GM20000 (cell line): ENCODE measurements around the gene ECI1.
"Not testable (repeated sequence)": the region's sequence is repeated elsewhere in the genome, so short reads cannot be mapped to it uniquely, and the experiment has no call there.

ENCODE experiments used
- DNase-seq: peaks from one replicate; pipeline ENCODE4 v3.0.0; 2012; ENCODE audit warnings: low spot score
- CTCF ChIP-seq: IDR thresholded peaks from 2 replicates; pipeline ENCODE4 v1.5.1; 2012; ENCODE audit warnings: mild to moderate bottlenecking, control low read depth; ENCODE audit errors: extremely low read depth, missing control alignments

The ECI1 gene

GRCh38 chr16:2273484-2273883 lies 22.1 kb upstream of the ECI1 start:
- TF ChIP-seq CTCF = no peak
- DNase-seq = no peak

DNA sequence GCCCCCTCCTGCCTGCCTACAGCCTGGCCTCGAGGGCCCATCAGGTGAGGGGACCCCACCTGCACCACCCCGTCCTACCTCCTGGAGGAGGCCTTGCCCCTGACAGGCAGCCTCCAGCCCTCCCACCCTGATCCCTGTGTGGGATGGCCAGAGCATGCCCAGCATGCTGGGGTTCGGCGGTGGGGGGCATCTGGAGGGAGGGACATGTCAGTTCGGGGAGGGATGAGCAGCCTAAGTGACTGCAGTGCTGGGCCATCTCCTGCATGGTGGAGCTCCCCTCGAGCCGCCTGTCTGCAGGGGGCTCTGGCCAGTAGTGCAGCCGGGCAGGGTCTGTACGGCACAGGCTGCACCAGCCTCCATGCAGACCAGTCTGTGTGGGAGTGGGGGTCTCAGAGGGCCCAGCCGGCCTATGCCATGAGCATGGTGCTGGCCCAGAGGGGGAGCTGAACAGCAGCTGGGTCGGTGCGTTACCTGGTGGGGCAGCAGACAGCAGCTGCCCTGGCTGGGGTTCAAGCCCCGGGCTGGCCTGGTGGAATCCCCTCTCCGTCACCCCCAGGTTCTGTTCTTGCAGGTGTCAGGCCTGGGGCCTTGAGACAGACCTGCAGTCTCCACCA lies 20.6 kb upstream of the ECI1 start:
- no peak for DNase-seq
- no peak for TF ChIP-seq CTCF

- TF ChIP-seq CTCF = no peak
- DNase-seq = no peak
Measured at GRCh38 chr16:2270588-2271470, 19.4 kb upstream of the ECI1 start.

- DNase-seq = no peak
Measured at GRCh38 chr16:2270070-2270462, 18.7 kb upstream of the ECI1 start.

DNA sequence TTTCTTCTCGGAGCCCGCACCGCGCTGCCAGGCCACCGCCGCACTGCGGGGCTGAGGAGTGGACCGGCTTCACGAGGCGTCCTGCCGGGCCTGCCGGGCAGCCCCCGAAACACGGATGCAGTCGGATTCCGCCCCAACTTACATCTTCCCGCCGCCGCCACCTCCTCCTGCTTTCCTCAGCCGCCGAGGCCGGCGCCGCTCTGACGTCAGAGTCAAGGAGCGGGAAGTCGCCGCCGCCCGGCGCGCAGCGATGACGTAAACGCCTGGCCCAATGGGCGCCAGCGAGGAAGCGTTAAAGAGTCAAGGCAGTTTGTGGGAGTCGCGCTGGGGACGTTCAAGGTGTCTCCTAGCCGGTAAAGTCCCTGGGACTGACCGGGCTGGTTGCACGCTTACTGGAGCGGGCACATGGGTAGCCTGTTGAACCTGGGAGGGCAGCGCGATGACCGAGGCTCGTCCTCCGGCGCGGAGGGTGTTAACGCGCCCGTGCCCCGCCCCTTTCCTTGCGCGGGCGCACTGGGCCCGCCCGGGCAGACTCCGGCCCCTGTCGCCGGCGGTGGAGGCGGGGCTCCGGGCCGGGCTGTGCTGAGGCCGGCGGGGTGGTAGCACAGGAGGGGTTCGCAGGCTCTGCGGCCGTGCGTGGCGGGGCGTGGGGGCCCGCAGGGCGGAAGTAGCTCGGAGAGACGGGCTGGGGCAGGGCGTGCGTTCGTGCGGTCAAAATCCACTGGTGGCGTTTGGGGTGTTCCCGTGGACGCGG lies 16.7 kb upstream of the ECI1 start, which contains the start of gene RNPS1:
RNPS1 (minus strand) TSS at position 214 of the 754 bp plus-strand sequence. CDS start 3,483 bp downstream, outside the sequence.
- DNase-seq = peak; percentile 100
- no peak for TF ChIP-seq CTCF

More at GRCh38 chr16:2270070-2270462, 18.7 kb upstream of the ECI1 start:
- no peak for TF ChIP-seq CTCF

DNA sequence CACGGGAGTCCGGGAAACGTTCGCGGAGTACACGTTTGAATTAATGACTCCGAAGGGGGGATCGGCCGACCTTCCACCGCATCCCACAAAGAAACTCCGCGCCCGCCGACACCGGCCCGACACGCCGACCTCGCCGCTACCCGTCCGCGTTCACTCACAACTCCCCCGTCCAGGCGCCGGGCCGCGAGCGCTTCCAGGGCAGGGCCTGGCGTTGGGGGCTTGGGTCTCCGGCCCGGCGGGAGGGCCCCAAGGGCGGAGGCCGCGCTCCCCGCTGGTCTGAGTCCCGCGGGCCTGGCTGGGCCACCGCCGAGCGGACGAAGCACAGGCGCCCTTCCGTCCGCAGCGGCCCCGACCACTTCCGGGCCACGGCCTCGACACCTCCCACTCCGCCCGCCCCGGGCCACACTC lies 16.1 kb upstream of the ECI1 start:
- DNase-seq = peak; percentile 82

- not testable (repeated sequence) for DNase-seq
Measured at GRCh38 chr16:2266887-2267286, 15.5 kb upstream of the ECI1 start.

GRCh38 chr16:2263026-2263425 lies 11.6 kb upstream of the ECI1 start:
- not testable (repeated sequence) for DNase-seq

DNA sequence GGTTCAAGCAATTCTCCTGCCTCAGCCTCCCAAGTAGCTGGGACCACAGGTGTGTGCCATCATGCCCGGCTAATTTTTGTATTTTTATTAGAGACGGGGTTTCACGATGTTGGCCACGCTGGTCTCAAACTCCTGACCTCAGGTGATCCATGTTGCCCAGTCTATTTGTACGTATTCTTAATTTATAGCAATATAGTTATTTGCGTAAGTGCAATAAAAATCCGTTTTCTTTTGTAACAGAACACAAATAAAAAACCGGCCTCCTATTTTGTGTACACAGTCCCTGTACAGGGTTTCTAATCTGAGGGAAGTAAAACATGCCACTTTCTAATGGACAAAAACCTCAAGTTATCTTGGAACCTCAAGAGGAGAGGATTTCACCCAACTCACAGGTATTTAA lies 8.9 kb upstream of the ECI1 start:
- no peak for DNase-seq
- no peak for TF ChIP-seq CTCF

DNA sequence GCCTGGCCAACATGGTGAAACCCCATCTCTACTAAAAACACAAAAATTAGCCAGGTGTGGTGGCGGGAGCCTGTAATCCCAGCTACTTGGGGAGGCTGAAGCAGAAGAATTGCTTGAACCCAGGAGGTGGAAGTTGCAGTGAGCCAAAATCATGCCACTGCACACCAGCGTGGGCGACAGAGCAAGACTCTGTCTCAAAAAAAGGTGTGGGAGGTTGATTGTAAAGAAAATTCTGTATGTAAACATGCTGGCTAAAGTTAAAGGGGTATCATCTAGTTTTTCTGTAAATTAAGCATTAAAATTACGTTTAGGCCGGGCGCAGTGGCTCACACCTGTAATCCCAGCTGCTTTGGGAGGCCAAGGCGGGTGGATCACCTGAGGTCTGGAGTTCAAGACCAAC lies 7.1 kb upstream of the ECI1 start:
- not testable (repeated sequence) for DNase-seq
